Measurements from ENCODE around the gene RTKN2.
"Not testable (repeated sequence)": the region's sequence is repeated elsewhere in the genome, so short reads cannot be mapped to it uniquely, and the experiment has no call there.

RTKN2 gene

GRCh38 chr10:62268399-62269114, at the start of gene RTKN2:
Gene RTKN2, minus strand, starts transcription at chr10:62268844. Its CDS starts 234 bp downstream, at chr10:62268610.
- DNase-seq (ENCODE audit: low read depth in 2 of 2) = peak; percentile 58 to 63

GRCh38 chr10:62317257-62317656, 48.6 kb upstream of the RTKN2 start:
- no peak for DNase-seq (ENCODE audit: low read depth in 2 of 2)

GRCh38 chr10:62309254-62309653, 40.6 kb upstream of the RTKN2 start:
- no peak for DNase-seq (ENCODE audit: low read depth in 2 of 2)

GRCh38 chr10:62308101-62308500, 39.5 kb upstream of the RTKN2 start:
- DNase-seq (ENCODE audit: low read depth in 2 of 2) = no peak

- no peak for DNase-seq (ENCODE audit: low read depth in 2 of 2)
These were observed 39.0 kb upstream of the RTKN2 start for GRCh38 chr10:62307635-62308034.

- DNase-seq (ENCODE audit: low read depth in 2 of 2) = peak; percentile 0 to 1
These were observed 38.0 kb upstream of the RTKN2 start for GRCh38 chr10:62306663-62307062.

- DNase-seq (ENCODE audit: low read depth in 2 of 2) = no peak
These were observed 37.2 kb upstream of the RTKN2 start for GRCh38 chr10:62305813-62306212.

- no peak for DNase-seq (ENCODE audit: low read depth in 2 of 2)
These were observed 35.3 kb upstream of the RTKN2 start for GRCh38 chr10:62303922-62304321.

- no peak for DNase-seq (ENCODE audit: low read depth in 2 of 2)
These were observed 34.1 kb upstream of the RTKN2 start for GRCh38 chr10:62302760-62303159.

- DNase-seq (ENCODE audit: low read depth in 2 of 2) = no peak
These were observed 29.2 kb upstream of the RTKN2 start for GRCh38 chr10:62297857-62298256.

GRCh38 chr10:62284221-62284620, 15.6 kb upstream of the RTKN2 start:
- no peak for DNase-seq (ENCODE audit: low read depth in 2 of 2)

GRCh38 chr10:62281348-62281747, 12.7 kb upstream of the RTKN2 start:
- not testable (repeated sequence) for DNase-seq (ENCODE audit: low read depth in 2 of 2)

GRCh38 chr10:62280392-62280791, 11.7 kb upstream of the RTKN2 start:
- not testable (repeated sequence) for DNase-seq (ENCODE audit: low read depth in 2 of 2)

- DNase-seq (ENCODE audit: low read depth in 2 of 2) = no peak
These were observed 9.8 kb upstream of the RTKN2 start for GRCh38 chr10:62278441-62278910.

GRCh38 chr10:62277971-62278370, 9.3 kb upstream of the RTKN2 start:
- no peak for DNase-seq (ENCODE audit: low read depth in 2 of 2)

- DNase-seq (ENCODE audit: low read depth in 2 of 2) = no peak
These were observed 1.4 kb upstream of the RTKN2 start for GRCh38 chr10:62270020-62270419.

GRCh38 chr10:62268027-62268398, 631 bp downstream of the RTKN2 start:
- DNase-seq (ENCODE audit: low read depth in 2 of 2) = no peak

GRCh38 chr10:62266611-62267010, 2.0 kb downstream of the RTKN2 start:
- no peak for DNase-seq (ENCODE audit: low read depth in 2 of 2)

- no peak for DNase-seq (ENCODE audit: low read depth in 2 of 2)
These were observed 2.5 kb downstream of the RTKN2 start for GRCh38 chr10:62266147-62266546.

- DNase-seq (ENCODE audit: low read depth in 2 of 2) = no peak
These were observed 3.8 kb downstream of the RTKN2 start for GRCh38 chr10:62264702-62265436.

- no peak for DNase-seq (ENCODE audit: low read depth in 2 of 2)
These were observed 4.5 kb downstream of the RTKN2 start for GRCh38 chr10:62264126-62264525.

GRCh38 chr10:62261666-62262065, 7.0 kb downstream of the RTKN2 start:
- DNase-seq (ENCODE audit: low read depth in 2 of 2) = no peak

- no peak for DNase-seq (ENCODE audit: low read depth in 2 of 2)
These were observed 8.6 kb downstream of the RTKN2 start for GRCh38 chr10:62259998-62260397.
